ENCODE data around the gene ZDHHC8. TPM values are rescaled to one million over a fixed set of nuclear protein-coding genes. Genes with fewer than 3 reads are reported as not detected.

The ZDHHC8 gene
- total and polyA plus RNA-seq, 2 donors (not counting 3 experiments of a cell fraction or from before 2014, with no cell fraction given): 49.8 to 131 TPM

DNA sequence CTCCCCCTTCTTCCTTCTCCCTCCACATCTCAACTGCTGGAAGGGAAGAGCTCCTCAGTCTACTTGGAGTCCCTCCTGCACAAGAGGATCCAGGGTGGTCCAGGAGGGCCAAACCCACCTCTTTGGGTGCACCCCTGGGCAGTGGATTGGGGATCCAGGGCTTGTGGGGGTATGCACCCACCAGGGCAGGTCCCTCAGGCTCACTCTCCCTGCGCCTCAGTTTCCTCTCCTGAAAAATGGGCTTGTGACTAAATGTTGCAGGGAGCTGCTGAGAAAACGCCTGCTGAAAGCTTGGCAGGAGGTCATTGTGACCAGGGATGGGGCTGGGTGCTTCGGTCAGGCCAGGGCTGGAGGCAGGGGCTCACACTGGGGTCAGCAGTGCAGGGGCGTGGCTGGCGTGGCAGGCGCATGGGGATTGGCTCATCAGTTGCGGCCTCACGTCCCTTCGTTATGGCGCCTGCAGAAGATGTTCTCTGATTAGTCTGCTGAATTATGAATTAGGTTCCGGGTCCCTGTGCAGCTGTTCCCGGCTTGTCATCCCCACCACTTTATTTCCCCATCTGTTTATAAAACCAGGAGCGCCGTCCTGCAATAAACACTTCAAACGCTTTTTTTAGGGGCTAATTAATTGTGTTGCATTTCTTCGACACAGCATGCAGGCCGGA, 44.9 kb downstream of the ZDHHC8 start:
- dilution Hi-C loops (cut with MboI; ENCODE audit: extremely low pct_ligation_motif_present, low sequenced_read_pairs): no loop called here
- BruUV-seq (replicated peaks): no TSS peak
- no peaks in the 10 kb centered on the region for H3K79me2 ChIP-seq (ENCODE audit: control insufficient read depth, insufficient read depth, low read length)
- intact Hi-C loops (cut with micrococcal nuclease): no loop called here
- DNase-seq (ENCODE audit: low read depth, low spot score): no peak
- FAIRE-seq: no peak
- H3K4me2 ChIP-seq (ENCODE audit: insufficient read depth, low read length): no peak overlapping the region
- no peak for TF ChIP-seq POLR2AphosphoS5 (IDR thresholded peaks at IDR 0.05; ENCODE audit: insufficient read depth, low read depth, low read length)
- TF ChIP-seq EZH2 (IDR thresholded peaks at IDR 0.05; ENCODE audit: borderline replicate concordance, low read depth, low read length, severe bottlenecking): no peak
- no peak for TF ChIP-seq JUN (IDR thresholded peaks at IDR 0.05; ENCODE audit: borderline replicate concordance, insufficient read depth, insufficient read length, low read depth)
- no peak for TF ChIP-seq FOS (IDR thresholded peaks at IDR 0.05; ENCODE audit: borderline replicate concordance, insufficient read depth, low read length)
- no peak for TF ChIP-seq POLR2A (IDR thresholded peaks at IDR 0.05; ENCODE audit: low read depth, low read length)
- TF ChIP-seq, protein P1, sequence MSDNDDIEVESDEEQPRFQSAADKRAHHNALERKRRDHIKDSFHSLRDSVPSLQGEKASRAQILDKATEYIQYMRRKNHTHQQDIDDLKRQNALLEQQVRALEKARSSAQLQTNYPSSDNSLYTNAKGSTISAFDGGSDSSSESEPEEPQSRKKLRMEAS (IDR thresholded peaks at IDR 0.05; ENCODE audit: insufficient read depth, insufficient read length): no peak
- TF ChIP-seq MYC (IDR thresholded peaks at IDR 0.05; ENCODE audit: low read depth, low read length): no peak
- no peak for TF ChIP-seq GATA2 (IDR thresholded peaks at IDR 0.05; ENCODE audit: insufficient read depth, insufficient read length, low read depth, low read length)
- TF ChIP-seq, protein P2, sequence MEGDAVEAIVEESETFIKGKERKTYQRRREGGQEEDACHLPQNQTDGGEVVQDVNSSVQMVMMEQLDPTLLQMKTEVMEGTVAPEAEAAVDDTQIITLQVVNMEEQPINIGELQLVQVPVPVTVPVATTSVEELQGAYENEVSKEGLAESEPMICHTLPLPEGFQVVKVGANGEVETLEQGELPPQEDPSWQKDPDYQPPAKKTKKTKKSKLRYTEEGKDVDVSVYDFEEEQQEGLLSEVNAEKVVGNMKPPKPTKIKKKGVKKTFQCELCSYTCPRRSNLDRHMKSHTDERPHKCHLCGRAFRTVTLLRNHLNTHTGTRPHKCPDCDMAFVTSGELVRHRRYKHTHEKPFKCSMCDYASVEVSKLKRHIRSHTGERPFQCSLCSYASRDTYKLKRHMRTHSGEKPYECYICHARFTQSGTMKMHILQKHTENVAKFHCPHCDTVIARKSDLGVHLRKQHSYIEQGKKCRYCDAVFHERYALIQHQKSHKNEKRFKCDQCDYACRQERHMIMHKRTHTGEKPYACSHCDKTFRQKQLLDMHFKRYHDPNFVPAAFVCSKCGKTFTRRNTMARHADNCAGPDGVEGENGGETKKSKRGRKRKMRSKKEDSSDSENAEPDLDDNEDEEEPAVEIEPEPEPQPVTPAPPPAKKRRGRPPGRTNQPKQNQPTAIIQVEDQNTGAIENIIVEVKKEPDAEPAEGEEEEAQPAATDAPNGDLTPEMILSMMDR (IDR thresholded peaks at IDR 0.05; ENCODE audit: extremely low read depth in 1 of 2, insufficient read depth in 1 of 2, low read depth in 1 of 2, low read length in 2 of 2): no peak
- H3K9me3 ChIP-seq (replicated peaks; ENCODE audit: control insufficient read depth, insufficient read depth, low read length): no peaks in the 10 kb centered on the region
- H3K9ac ChIP-seq (replicated peaks; ENCODE audit: extremely low read depth, insufficient read depth, low read length): no peak overlapping the region
- H3K4me1 ChIP-seq (ENCODE audit: control insufficient read depth, extremely low read depth, insufficient read depth, low read length): no peaks in the 10 kb centered on the region
- no peak overlapping the region for H2AFZ ChIP-seq (ENCODE audit: low read depth, low read length)
- H3K4me3 ChIP-seq (replicated peaks in 1 of 3; ENCODE audit: insufficient read depth in 1 of 3, low read depth in 1 of 3, low read length in 3 of 3): no peak overlapping the region
- H3K27ac ChIP-seq (ENCODE audit: insufficient read depth, low read depth, low read length): no peak overlapping the region
- H4K20me1 ChIP-seq (replicated peaks; ENCODE audit: control insufficient read depth, extremely low read depth, insufficient read depth, low read length): no peaks in the 10 kb centered on the region
- POLR2A ChIA-PET: no interaction called here
- H3K9me1 ChIP-seq (replicated peaks; ENCODE audit: control insufficient read depth, extremely low read depth, insufficient read depth, low read length): no peaks in the 10 kb centered on the region
- no peaks in the 10 kb centered on the region for H3K27me3 ChIP-seq (ENCODE audit: control insufficient read depth in 2 of 2, insufficient read depth in 2 of 2, low read length in 2 of 2)
- no peaks in the 10 kb centered on the region for H3K36me3 ChIP-seq (ENCODE audit: control insufficient read depth in 2 of 2, extremely low read depth in 1 of 2, insufficient read depth in 2 of 2, low read length in 2 of 2)
- CTCF ChIA-PET: interaction anchor here (2.9 kb wide), 1 partner anchor 62 kb away, joined by 19 read pairs; no protein-coding TSS in a partner anchor
